IMR-90 (cell line): ENCODE measurements around the gene NUP210L. TPM values are rescaled to one million over a fixed set of nuclear protein-coding genes. Genes with fewer than 3 reads are reported as not detected.

Source experiments
- ATAC-seq: fragments of 200-7000 bp; cut with Tn5 transposase; 2 replicates; pipeline ENCODE4 v1.9.1; 2020; ENCODE audit warnings: low read depth, mild to moderate bottlenecking, moderate library complexity
- BruUV-seq: library from RNA; stranded (reverse); fragments of 400-500 nt; replicated peaks from 2 replicates; lab custom pipeline; 2021; lab: Mats Ljungman, UMichigan
- CTCF ChIA-PET: fragments of 300-600 bp; formaldehyde crosslinking; extraction: SDS; loops from one replicate; lab custom pipeline; 2021; ENCODE audit warnings: antibody characterized with exemption; lab: Yijun Ruan, JAX
- POLR2A ChIA-PET: fragments of 300-600 bp; sonication (Branson Sonifier 250); formaldehyde crosslinking; loops from one replicate; lab custom pipeline; 2022; ENCODE audit warnings: antibody characterized with exemption; ENCODE audit not compliant: unreplicated experiment; lab: Charles Lee
- DNase-seq: peaks from one replicate; pipeline ENCODE4 v3.0.0; 2013
- H2AFZ ChIP-seq: replicated peaks from 2 replicates; pipeline ENCODE3; 2013; ENCODE audit warnings: low read length, mild to moderate bottlenecking; ENCODE audit not compliant: poor library complexity
- H2AK5ac ChIP-seq: 2 replicates; pipeline ENCODE4 v1.6.1; 2013; ENCODE audit warnings: low read depth, low read length, inconsistent platforms
- H2AK9ac ChIP-seq: replicated peaks from 2 replicates; pipeline ENCODE3; 2013; ENCODE audit warnings: mild to moderate bottlenecking, low read depth, low read length, moderate library complexity; ENCODE audit not compliant: poor library complexity
- H2BK120ac ChIP-seq: 2 replicates; pipeline ENCODE4 v1.6.1; 2013; ENCODE audit warnings: low read depth, low read length, inconsistent platforms
- H2BK15ac ChIP-seq: 3 replicates; pipeline ENCODE4 v1.6.1; 2013; ENCODE audit warnings: low read depth, low read length, inconsistent platforms
- H2BK20ac ChIP-seq: 2 replicates; pipeline ENCODE4 v1.6.1; 2013; ENCODE audit warnings: low read depth, mild to moderate bottlenecking, inconsistent platforms, low read length, moderate library complexity
- H2BK5ac ChIP-seq: 2 replicates; pipeline ENCODE4 v1.6.1; 2013; ENCODE audit warnings: mild to moderate bottlenecking, low read depth, low read length, inconsistent platforms; ENCODE audit not compliant: poor library complexity, severe bottlenecking
- H3K14ac ChIP-seq: replicated peaks from 2 replicates; pipeline ENCODE4 v1.6.1; 2013; ENCODE audit warnings: low read depth, low read length, inconsistent platforms
- H3K18ac ChIP-seq: 2 replicates; pipeline ENCODE4 v1.6.1; 2013; ENCODE audit warnings: low read depth, low read length, control low read depth
- H3K23ac ChIP-seq: 2 replicates; pipeline ENCODE4 v1.6.1; 2013; ENCODE audit warnings: low read depth, low read length, inconsistent platforms
- H3K27ac ChIP-seq: 2 replicates; pipeline ENCODE4 v1.5.1; 2013; ENCODE audit warnings: mild to moderate bottlenecking, control low read depth, low read length; ENCODE audit not compliant: insufficient read depth
- H3K27me3 ChIP-seq: 2 replicates; pipeline ENCODE4 v1.6.1; 2013; ENCODE audit warnings: low read length; ENCODE audit not compliant: control insufficient read depth, insufficient read depth
- H3K36me3 ChIP-seq: 2 replicates; pipeline ENCODE4 v1.6.1; 2013; ENCODE audit warnings: low read length, mixed read lengths; ENCODE audit not compliant: control insufficient read depth, insufficient read depth
- H3K4ac ChIP-seq: 2 replicates; pipeline ENCODE4 v1.6.1; 2013; ENCODE audit warnings: low read depth, low read length, inconsistent platforms
- H3K4me1 ChIP-seq: 2 replicates; pipeline ENCODE4 v1.6.1; 2013; ENCODE audit warnings: low read length, mixed read lengths; ENCODE audit not compliant: control insufficient read depth, insufficient read depth
- H3K4me2 ChIP-seq: 2 replicates; pipeline ENCODE4 v1.6.1; 2013; ENCODE audit warnings: low read depth, mild to moderate bottlenecking, control low read depth, low read length, moderate library complexity
- H3K4me3 ChIP-seq: 2 replicates; pipeline ENCODE4 v1.5.1; 2013; ENCODE audit warnings: low read depth, mild to moderate bottlenecking, control low read depth, low read length, moderate library complexity; ENCODE audit not compliant: insufficient read depth
- H3K56ac ChIP-seq: 2 replicates; pipeline ENCODE4 v1.6.1; 2013; ENCODE audit warnings: low read length, inconsistent platforms; ENCODE audit not compliant: insufficient read depth; ENCODE audit errors: extremely low read depth
- H3K79me1 ChIP-seq, 2 experiments: 2 replicates each; pipeline ENCODE4 v1.6.1; 2013; ENCODE audit warnings: low read length in 2 of 2, inconsistent platforms in 1 of 2, low read depth in 1 of 2
- H3K9ac ChIP-seq: 2 replicates; pipeline ENCODE4 v1.6.1; 2013; ENCODE audit warnings: low read depth, low read length, control low read depth
- H3K9me1 ChIP-seq: 2 replicates; pipeline ENCODE4 v1.6.1; 2013; ENCODE audit warnings: low read length, inconsistent platforms; ENCODE audit not compliant: insufficient read depth
- H3K9me3 ChIP-seq: 2 replicates; pipeline ENCODE4 v1.6.1; 2013; ENCODE audit warnings: low read length; ENCODE audit not compliant: control insufficient read depth, insufficient read depth
- H4K20me1 ChIP-seq: 2 replicates; pipeline ENCODE4 v1.6.1; 2013; ENCODE audit warnings: low read length, inconsistent platforms; ENCODE audit not compliant: insufficient read depth
- H4K5ac ChIP-seq: 2 replicates; pipeline ENCODE4 v1.6.1; 2013; ENCODE audit warnings: mild to moderate bottlenecking, low read depth, low read length, control low read depth
- H4K8ac ChIP-seq, 2 experiments: 2 replicates each; pipeline ENCODE4 v1.6.1; 2013; ENCODE audit warnings: low read depth in 2 of 2, low read length in 2 of 2, control low read depth in 1 of 2, inconsistent platforms in 1 of 2
- H4K91ac ChIP-seq: 2 replicates; pipeline ENCODE4 v1.6.1; 2013; ENCODE audit warnings: low read depth, low read length, inconsistent platforms; ENCODE audit not compliant: insufficient read depth
- CEBPB ChIP-seq: IDR thresholded peaks from 2 replicates; pipeline ENCODE4 v1.6.1; 2012; ENCODE audit warnings: low read depth, low read length, improper control_type of control experiment
- CHD1 ChIP-seq: IDR thresholded peaks from 2 replicates; pipeline ENCODE4 v1.6.1; 2012; ENCODE audit warnings: low read depth, low read length, improper control_type of control experiment
- FOS ChIP-seq: fragments of 150-350 bp; IDR thresholded peaks from 2 replicates; pipeline ENCODE4 v1.6.1; 2016; ENCODE audit warnings: low read depth, low read length
- MAFK ChIP-seq: IDR thresholded peaks from 2 replicates; pipeline ENCODE4 v1.6.1; 2012; ENCODE audit warnings: low read depth, low read length, improper control_type of control experiment
- NFE2L2 ChIP-seq: fragments of 150-350 bp; IDR thresholded peaks from 2 replicates; pipeline ENCODE4 v1.6.1; 2016; ENCODE audit warnings: low read depth, mild to moderate bottlenecking, low read length
- POLR2A ChIP-seq: IDR thresholded peaks from 2 replicates; pipeline ENCODE4 v1.6.1; 2012; ENCODE audit warnings: mild to moderate bottlenecking, low read depth, low read length
- RCOR1 ChIP-seq: IDR thresholded peaks from 2 replicates; pipeline ENCODE4 v1.6.1; 2012; ENCODE audit warnings: mild to moderate bottlenecking, low read length, improper control_type of control experiment; ENCODE audit not compliant: insufficient replicate concordance
- RFX5 ChIP-seq: IDR thresholded peaks from 2 replicates; pipeline ENCODE4 v1.8.0; 2012; ENCODE audit warnings: low read depth, mild to moderate bottlenecking, low read length, moderate library complexity
- SMC3 ChIP-seq: fragments of 150-350 bp; IDR thresholded peaks from 2 replicates; pipeline ENCODE4 v1.6.1; 2016; ENCODE audit warnings: low read depth, mild to moderate bottlenecking, antibody characterized with exemption, low read length, moderate library complexity
- WGBS, 2 experiments: methylation state at CpG; one replicate each; pipeline versions ENCODE4 v1.1.5 to v1.1.7; 2013; ENCODE audit warnings: missing lambda C conversion rate in 2 of 2; ENCODE audit not compliant: insufficient read length in 1 of 2; ENCODE audit errors: extremely low coverage in 2 of 2; 5-methylcytosine and 5-hydroxymethylcytosine counted together
- dilution Hi-C: fragments of 300-500 bp; cut with HindIII; formaldehyde crosslinking; loops from one replicate; pipeline ENCODE4 v1.14.3; 2018; ENCODE audit warnings: low sequenced_read_pairs; ENCODE audit not compliant: unreplicated experiment
- in situ Hi-C: fragments of 300-500 bp; cut with MboI; formaldehyde crosslinking; loops from 3 replicates; pipeline ENCODE4 v1.14.3; 2019; ENCODE audit warnings: low sequenced_read_pairs, inconsistent platforms, mixed read lengths
- intact Hi-C: fragments of 100-400 bp; cut with micrococcal nuclease; formaldehyde crosslinking; loops from 2 replicates; pipeline ENCODE4 v1.10.0; 2022
- polyA plus RNA-seq, 3 experiments: library from polyadenylated mRNA; depleted of rRNA; stranded (reverse); fragments of >200 nt; gene quantifications; 2 replicates each; pipeline ENCODE4 v1.2.3, GENCODE V29; 2012; ENCODE audit warnings: low replicate concordance in 1 of 3
- total RNA-seq: library from RNA; depleted of rRNA; stranded (reverse); fragments of >200 nt; gene quantifications from 2 replicates; pipeline ENCODE4 v1.2.3, GENCODE V29; 2012

Gene NUP210L
- total and polyA plus RNA-seq, 2 of the 4 experiments (the other 2 are of a cell fraction): under 0.01 to 0.02 TPM

- Histone ChIP-seq H3K56ac (no peak overlapping the region), H3K4me2 (peak overlapping the region; percentile 58; the same call in 1 of the 2 replicates), H3K4me3 (no peak overlapping the region), H2AK5ac (no peak overlapping the region), H2BK5ac (no peak overlapping the region), H4K20me1 (peaks cover 77% of the 10 kb centered on the region), H3K36me3 (peaks cover 15% of the 10 kb centered on the region), H2BK15ac (no peak overlapping the region), H2AK9ac (no peak overlapping the region), H4K5ac (no peak overlapping the region), H3K23ac (no peak overlapping the region), H3K9ac (no peak overlapping the region), H3K27me3 (no peaks in the 10 kb centered on the region), H3K14ac (no peak overlapping the region), H3K9me1 (peaks cover 18% of the 10 kb centered on the region), H2AFZ (no peak overlapping the region), H3K4me1 (peaks cover 22% of the 10 kb centered on the region), H4K91ac (no peak overlapping the region), H3K18ac (no peak overlapping the region), H4K8ac (no peak overlapping the region), H3K4ac (no peak overlapping the region), H3K27ac (no peak overlapping the region), H2BK120ac (no peak overlapping the region), H3K9me3 (no peaks in the 10 kb centered on the region), H2BK20ac (no peak overlapping the region), H3K79me1 (peaks cover 0 to 35% of the 10 kb centered on the region in 2 experiments; a peak in 2 of 4 replicates)
- no peak for DNase-seq
- in situ Hi-C loops: no loop called here
- ChIA-PET CTCF (interaction anchor here (0.9 kb wide), 1 partner anchor 146 kb away, joined by 3 read pairs; no protein-coding TSS in a partner anchor), POLR2A (no interaction called here)
- intact Hi-C loops: no loop called here
- ATAC-seq: no peak
- no CpG with 5 or more reads among the region's 3 CpGs for WGBS, 2 experiments
- no peak for TF ChIP-seq CHD1
- TF ChIP-seq NFE2L2: no peak
- no peak for TF ChIP-seq RFX5
- TF ChIP-seq SMC3: no peak
- TF ChIP-seq POLR2A: no peak
- no peak for TF ChIP-seq RCOR1
- no peak for TF ChIP-seq MAFK
- no peak for TF ChIP-seq CEBPB
- TF ChIP-seq FOS: no peak
- dilution Hi-C loops: no loop called here
- BruUV-seq: no TSS peak
Observed at GRCh38 chr1:154179946-154180687, 25.2 kb upstream of the NUP210L start.
